Thoracic aorta (tissue), 2 donors: ENCODE results near the gene MEIS3. TPM values are rescaled to one million over a fixed set of nuclear protein-coding genes. Genes with fewer than 3 reads are reported as not detected.

Experiments used
- ATAC-seq: fragments of 150-250 bp; one replicate; pipeline ENCODE4 v1.8.0; 2017; ENCODE audit warnings: low read depth; ENCODE audit not compliant: insufficient number of reproducible peaks, low FRiP score
- DNase-seq: peaks from one replicate; pipeline ENCODE4 v3.0.0-alpha.2; 2020; ENCODE audit warnings: low spot score
- H3K27ac ChIP-seq, 2 donors: fragments of 200-600 bp; sonication (generic); 1 replicate in 1 of 2; 2 replicates in 1 of 2; pipeline ENCODE4 v1.5.1; 2016; ENCODE audit warnings: mild to moderate bottlenecking in 2 of 2, moderate library complexity in 2 of 2
- H3K27me3 ChIP-seq: fragments of 200-600 bp; sonication (generic); replicated peaks from 2 replicates; pipeline ENCODE4 v1.6.0; 2016; ENCODE audit warnings: mild to moderate bottlenecking; ENCODE audit not compliant: insufficient read depth
- H3K36me3 ChIP-seq: fragments of 200-600 bp; sonication (generic); one replicate; pipeline ENCODE4 v1.5.1; 2016
- H3K4me1 ChIP-seq, 2 donors: fragments of 200-600 bp; sonication (generic); 1 replicate in 1 of 2; 2 replicates in 1 of 2; pipeline versions ENCODE4 v1.5.1 to v1.6.0; 2016; ENCODE audit warnings: low read depth in 2 of 2, mild to moderate bottlenecking in 1 of 2; ENCODE audit not compliant: control insufficient read depth in 1 of 2
- H3K4me3 ChIP-seq: fragments of 200-600 bp; sonication (generic); 2 replicates; pipeline ENCODE4 v1.5.1; 2016; ENCODE audit warnings: mild to moderate bottlenecking
- H3K9me3 ChIP-seq: fragments of 200-600 bp; sonication (generic); 2 replicates; pipeline ENCODE4 v1.5.1; 2016
- total RNA-seq, 2 donors: library from RNA; depleted of rRNA; stranded (reverse); fragments of >200 nt; gene quantifications; one replicate each; pipeline versions ENCODE4 v1.1.0 to v1.2.3, GENCODE V29; 2016
- TF ChIP-seq, protein P1 (sequence below): fragments of 200-600 bp; sonication (generic); IDR thresholded peaks from one replicate; pipeline ENCODE4 v1.5.1; 2019; ENCODE audit warnings: antibody characterized with exemption

Gene MEIS3
- total RNA-seq, 2 donors from 2014 or later: 6.4 to 11.5 TPM

DNA sequence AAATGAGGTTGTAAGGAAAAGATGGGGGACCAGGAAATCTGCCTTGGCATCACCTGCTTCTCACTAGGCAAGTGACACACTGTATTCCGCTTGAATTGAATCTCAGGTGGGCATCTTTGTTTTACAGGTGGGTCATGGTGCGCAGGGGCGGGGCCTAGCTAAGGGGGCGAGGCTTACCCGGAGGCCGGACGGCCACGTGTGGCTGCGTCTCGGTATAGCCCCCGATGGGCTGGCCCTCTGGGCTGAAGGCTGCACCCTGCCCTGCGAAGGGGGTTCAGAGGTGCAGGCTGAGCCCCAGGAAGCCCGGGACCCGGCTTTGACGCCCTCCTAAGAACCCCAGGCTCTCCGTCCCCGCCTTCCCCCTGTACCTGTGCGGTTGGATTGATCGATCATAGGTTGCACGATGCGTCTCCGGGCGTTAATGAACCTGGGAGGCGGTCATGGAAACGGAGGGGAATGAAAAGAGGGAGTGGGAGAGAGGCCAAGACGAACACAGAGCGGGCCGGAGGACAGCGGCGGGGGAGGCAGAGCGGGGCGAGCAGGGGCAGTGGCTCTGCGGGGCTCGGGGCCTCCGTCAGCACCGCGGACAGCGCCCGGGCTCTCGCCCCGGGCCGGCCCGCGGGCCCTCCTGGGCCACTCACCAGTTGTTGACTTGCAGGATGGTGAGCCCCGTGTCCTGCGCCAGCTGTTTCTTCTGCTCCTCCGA, 12.5 kb downstream of the MEIS3 start:
- no peak for ATAC-seq
- no peaks in the 10 kb centered on the region for H3K27me3 ChIP-seq
- no peaks in the 10 kb centered on the region for H3K36me3 ChIP-seq
- H3K27ac ChIP-seq: no peak overlapping the region
- no peak for DNase-seq
- H3K4me1 ChIP-seq: no peaks in the 10 kb centered on the region
- no peaks in the 10 kb centered on the region for H3K9me3 ChIP-seq
- TF ChIP-seq, protein P1, sequence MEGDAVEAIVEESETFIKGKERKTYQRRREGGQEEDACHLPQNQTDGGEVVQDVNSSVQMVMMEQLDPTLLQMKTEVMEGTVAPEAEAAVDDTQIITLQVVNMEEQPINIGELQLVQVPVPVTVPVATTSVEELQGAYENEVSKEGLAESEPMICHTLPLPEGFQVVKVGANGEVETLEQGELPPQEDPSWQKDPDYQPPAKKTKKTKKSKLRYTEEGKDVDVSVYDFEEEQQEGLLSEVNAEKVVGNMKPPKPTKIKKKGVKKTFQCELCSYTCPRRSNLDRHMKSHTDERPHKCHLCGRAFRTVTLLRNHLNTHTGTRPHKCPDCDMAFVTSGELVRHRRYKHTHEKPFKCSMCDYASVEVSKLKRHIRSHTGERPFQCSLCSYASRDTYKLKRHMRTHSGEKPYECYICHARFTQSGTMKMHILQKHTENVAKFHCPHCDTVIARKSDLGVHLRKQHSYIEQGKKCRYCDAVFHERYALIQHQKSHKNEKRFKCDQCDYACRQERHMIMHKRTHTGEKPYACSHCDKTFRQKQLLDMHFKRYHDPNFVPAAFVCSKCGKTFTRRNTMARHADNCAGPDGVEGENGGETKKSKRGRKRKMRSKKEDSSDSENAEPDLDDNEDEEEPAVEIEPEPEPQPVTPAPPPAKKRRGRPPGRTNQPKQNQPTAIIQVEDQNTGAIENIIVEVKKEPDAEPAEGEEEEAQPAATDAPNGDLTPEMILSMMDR: no peak
- H3K4me3 ChIP-seq: no peak overlapping the region

DNA sequence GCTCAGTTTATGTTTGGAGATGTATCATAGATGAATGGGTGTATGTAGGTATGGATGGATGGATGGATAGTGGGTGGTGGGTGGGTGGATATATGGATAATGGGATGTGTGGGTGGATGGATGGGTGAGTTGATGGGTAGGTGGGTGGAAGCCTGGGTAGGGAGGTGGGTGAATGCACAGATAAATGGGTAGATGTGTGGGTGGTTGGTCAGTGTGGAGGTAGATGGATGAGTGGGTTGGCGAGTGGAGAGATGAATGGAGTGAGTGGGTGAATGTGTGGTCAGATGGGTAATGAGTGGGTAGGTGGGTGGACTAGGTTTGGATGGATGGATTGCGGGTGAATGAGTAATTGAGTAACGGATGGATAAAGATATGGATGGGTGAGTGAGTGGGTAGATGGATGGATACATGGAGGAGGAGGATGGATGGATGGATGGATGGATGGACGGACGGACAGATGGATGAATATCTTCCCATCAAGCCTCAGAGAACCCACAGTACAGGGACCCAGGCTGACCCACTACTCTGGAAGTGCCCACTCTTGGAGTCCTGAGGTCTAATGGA, 13.4 kb downstream of the MEIS3 start:
- TF ChIP-seq, protein P1: no peak
- Histone ChIP-seq H3K9me3 (no peaks in the 10 kb centered on the region), H3K4me3 (no peak overlapping the region), H3K27me3 (no peaks in the 10 kb centered on the region), H3K36me3 (no peaks in the 10 kb centered on the region), H3K27ac (no peak overlapping the region), H3K4me1 (no peaks in the 10 kb centered on the region)
- DNase-seq (no peak), ATAC-seq (no peak)

DNA sequence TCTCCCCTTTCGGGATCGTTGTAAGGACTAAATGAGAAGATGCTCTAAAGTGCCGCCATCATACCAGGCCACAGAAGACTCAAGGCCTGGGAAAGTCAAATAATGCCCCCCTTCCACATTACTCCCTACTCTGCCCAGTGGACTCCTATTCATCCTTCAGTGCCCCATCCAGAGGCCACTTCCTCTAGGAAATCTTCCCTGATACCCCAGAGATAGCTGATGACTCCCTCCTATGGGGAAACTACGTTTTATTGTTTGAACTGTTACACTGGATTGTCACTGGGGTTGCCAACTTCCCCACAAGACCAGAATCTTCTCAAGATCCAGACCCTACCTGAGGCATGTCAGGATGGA, 14.2 kb downstream of the MEIS3 start:
- ATAC-seq: no peak
- no peak for DNase-seq
- Histone ChIP-seq H3K27me3 (no peaks in the 10 kb centered on the region), H3K27ac (no peak overlapping the region), H3K36me3 (no peaks in the 10 kb centered on the region), H3K4me1 (no peaks in the 10 kb centered on the region), H3K9me3 (no peaks in the 10 kb centered on the region), H3K4me3 (no peak overlapping the region)
- TF ChIP-seq, protein P1: no peak

DNA sequence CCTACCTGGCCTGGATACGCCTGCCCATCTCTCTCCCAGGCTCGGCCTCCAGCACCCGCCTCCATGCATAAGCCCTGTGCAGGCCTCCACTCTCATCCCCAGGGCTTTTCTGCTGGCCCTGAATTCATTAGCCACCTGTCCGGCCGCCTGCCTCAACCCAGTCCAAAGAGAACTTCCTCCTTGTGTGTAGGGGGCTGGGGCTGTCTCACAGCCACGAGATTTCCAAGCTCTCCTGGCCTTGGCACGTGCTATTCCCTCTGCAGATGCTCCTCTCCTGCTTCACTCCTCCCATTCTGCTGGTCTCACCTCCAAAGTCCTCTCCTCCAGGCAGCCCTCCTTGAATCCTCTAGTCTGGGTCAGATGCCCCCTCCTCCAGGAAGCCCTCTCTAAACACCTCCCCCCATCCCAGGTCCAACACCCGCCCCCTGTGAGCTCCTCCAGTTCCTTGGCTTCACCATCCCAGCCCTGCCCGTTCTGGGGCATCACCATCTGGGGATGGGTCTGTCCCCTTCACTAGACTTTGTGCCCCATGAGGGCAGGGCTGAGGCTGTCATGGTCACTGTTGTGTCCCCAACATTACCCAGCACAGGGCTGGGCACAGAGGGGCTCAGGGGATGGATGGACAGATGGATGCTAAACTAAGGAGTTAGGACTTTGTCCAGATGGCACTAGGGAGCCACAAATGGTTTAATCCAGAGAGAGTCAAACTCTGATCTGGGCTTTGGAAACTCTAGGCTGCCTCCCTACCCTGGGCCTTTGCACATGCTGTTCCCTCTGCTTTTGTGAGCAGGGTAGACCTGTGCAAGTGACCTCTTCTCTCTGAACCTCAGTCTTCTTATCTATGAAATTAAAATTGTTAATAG, 14.8 kb downstream of the MEIS3 start:
- TF ChIP-seq, protein P1: no peak
- no peaks in the 10 kb centered on the region for H3K4me1 ChIP-seq
- H3K36me3 ChIP-seq: no peaks in the 10 kb centered on the region
- no peaks in the 10 kb centered on the region for H3K27me3 ChIP-seq
- H3K4me3 ChIP-seq: no peak overlapping the region
- no peaks in the 10 kb centered on the region for H3K9me3 ChIP-seq
- no peak for ATAC-seq
- H3K27ac ChIP-seq: no peak overlapping the region
- no peak for DNase-seq

DNA sequence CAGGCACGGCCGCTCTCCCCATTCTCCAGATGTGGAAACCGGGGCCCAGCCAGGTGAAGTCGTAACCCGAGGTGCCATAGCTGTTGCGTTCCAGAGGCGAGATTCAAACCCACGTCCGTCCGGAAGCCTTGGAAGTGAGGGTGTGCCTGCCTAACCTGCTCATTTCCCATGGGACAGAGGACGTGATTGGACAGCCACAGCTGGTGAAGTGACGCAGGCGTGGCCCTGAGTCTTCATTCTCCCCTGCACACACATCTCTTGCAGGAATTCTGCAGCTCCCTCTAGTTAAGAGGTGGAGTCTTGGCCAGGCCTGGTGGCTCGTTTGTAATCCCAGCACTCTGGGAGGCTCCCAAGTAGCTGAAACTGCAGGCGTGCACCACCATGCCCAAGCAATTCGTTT, 16.8 kb downstream of the MEIS3 start:
- DNase-seq (no peak), ATAC-seq (no peak)
- no peaks in the 10 kb centered on the region for H3K27me3 ChIP-seq
- no peaks in the 10 kb centered on the region for H3K9me3 ChIP-seq
- H3K27ac ChIP-seq: no peak overlapping the region
- no peaks in the 10 kb centered on the region for H3K36me3 ChIP-seq
- TF ChIP-seq, protein P1: no peak
- H3K4me3 ChIP-seq: no peak overlapping the region
- no peaks in the 10 kb centered on the region for H3K4me1 ChIP-seq
